Stomach smooth muscle (tissue), 2 donors: ENCODE data around the gene HK3.

Source experiments
- H3K27ac ChIP-seq: one replicate; pipeline ENCODE4 v1.7.0; 2013; ENCODE audit warnings: mild to moderate bottlenecking, low read length, inconsistent platforms
- H3K27me3 ChIP-seq, 2 donors: one replicate each; pipeline ENCODE4 v1.7.0; 2013; ENCODE audit warnings: low read length in 2 of 2; ENCODE audit not compliant: insufficient read depth in 2 of 2, control insufficient read depth in 1 of 2
- H3K36me3 ChIP-seq, 2 donors: one replicate each; pipeline ENCODE4 v1.7.0; 2013; ENCODE audit warnings: low read length in 2 of 2; ENCODE audit not compliant: control insufficient read depth in 2 of 2, insufficient read depth in 2 of 2
- H3K4me1 ChIP-seq: one replicate; pipeline ENCODE4 v1.7.0; 2013; ENCODE audit warnings: low read length; ENCODE audit not compliant: control insufficient read depth, insufficient read depth
- H3K4me3 ChIP-seq, 2 donors: one replicate each; pipeline ENCODE4 v1.7.0; 2013; ENCODE audit warnings: low read length in 2 of 2
- H3K9ac ChIP-seq, 2 donors: one replicate each; pipeline ENCODE4 v1.7.0; 2013; ENCODE audit warnings: low read length in 2 of 2, mild to moderate bottlenecking in 1 of 2
- H3K9me3 ChIP-seq, 2 donors: one replicate each; pipeline ENCODE4 v1.7.0; 2013; ENCODE audit warnings: low read length in 2 of 2; ENCODE audit not compliant: control insufficient read depth in 2 of 2
- donor health status: healthy.
- donor health status: Pancreatic carcinoma.

HK3 gene

DNA sequence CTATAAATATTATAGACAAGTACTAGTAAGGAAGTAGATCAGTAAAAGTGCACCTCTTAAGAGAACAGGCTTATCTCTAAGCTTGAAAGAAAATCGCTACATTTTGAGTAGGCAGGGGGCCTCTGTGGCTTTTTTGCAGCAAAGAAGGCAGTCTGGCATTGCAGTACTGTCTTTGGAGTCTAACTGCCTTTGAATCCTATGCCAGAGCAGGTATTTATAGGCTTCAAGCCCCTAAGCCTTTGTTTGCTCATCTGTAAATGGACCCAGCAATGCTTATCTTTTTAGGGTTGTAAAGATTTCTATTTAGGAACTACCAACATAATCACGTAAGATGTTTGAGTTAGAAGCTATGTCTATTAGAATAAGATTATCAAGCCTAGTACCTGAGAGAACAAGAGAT, 23.7 kb upstream of the HK3 start:
- Histone ChIP-seq H3K4me3 (no peak overlapping the region), H3K4me1 (no peaks in the 10 kb centered on the region), H3K9me3 (no peaks in the 10 kb centered on the region), H3K36me3 (peaks cover 6 to 7% of the 10 kb centered on the region in 2 donors), H3K9ac (no peak overlapping the region), H3K27ac (no peak overlapping the region), H3K27me3 (no peaks in the 10 kb centered on the region)

DNA sequence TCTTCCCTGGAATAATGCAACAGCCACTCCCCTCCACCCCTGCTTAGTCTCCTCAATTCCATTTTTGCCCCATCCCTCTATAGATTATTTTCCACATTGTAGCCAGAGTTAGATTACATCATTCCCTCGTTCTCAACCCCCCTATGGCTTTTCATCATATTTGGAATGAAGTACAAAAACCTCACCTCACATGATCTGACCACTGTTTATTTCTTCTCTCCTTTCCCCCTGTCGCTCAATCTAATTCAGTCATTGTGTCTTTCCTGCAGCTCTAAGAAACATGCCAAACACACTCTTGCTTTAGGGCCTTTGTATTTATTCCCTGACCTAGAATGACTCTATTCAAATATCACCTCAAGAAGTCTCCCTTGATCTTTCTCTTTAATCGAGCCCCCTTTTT, 22.6 kb upstream of the HK3 start:
- H3K27me3 ChIP-seq = no peaks in the 10 kb centered on the region
- peaks cover 5 to 6% of the 10 kb centered on the region in 2 donors for H3K36me3 ChIP-seq
- H3K9me3 ChIP-seq = no peaks in the 10 kb centered on the region
- H3K4me3 ChIP-seq = no peak overlapping the region
- H3K27ac ChIP-seq = no peak overlapping the region
- no peak overlapping the region for H3K9ac ChIP-seq
- no peaks in the 10 kb centered on the region for H3K4me1 ChIP-seq

DNA sequence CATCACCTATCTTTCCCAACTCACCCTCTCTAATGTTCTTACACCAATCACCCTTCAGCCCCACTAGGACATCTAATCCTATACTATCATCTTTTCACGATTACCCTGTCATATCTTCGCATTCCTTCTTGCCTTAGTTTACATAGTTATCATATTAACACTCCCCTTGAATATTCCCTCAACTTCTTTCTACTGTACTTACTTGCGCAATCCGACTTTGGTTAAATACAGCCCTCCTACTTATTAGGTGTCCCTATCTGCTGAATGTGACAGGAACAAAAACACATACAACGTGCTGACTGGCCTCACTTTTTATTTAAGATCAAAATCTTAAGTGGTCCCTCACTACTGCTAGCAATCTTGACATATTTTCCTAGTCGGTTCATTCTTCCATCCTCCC, 19.5 kb upstream of the HK3 start:
- Histone ChIP-seq H3K27ac (no peak overlapping the region), H3K27me3 (no peaks in the 10 kb centered on the region), H3K9ac (no peak overlapping the region), H3K4me3 (no peak overlapping the region), H3K36me3 (peaks cover 5 to 6% of the 10 kb centered on the region in 2 donors), H3K4me1 (no peaks in the 10 kb centered on the region), H3K9me3 (no peaks in the 10 kb centered on the region)

DNA sequence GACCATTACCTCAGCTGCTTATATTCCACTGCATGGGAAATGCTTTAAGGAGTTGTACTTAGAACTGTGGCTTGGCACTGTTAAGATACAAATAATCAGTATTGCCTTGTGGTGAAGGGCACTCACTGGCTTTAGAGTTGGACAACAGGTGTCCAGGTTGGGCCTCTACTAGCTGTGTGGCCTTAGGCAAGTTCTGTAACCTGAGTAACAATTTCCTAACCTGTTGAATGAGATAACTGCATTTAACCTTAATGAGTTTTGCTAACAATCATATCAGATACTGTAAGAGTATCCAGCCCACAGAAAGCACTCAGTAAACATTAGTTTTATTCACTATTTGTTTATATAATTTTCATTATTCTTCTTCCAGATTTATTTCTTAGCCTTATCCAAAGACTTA, 17.2 kb upstream of the HK3 start:
- Histone ChIP-seq H3K36me3 (peaks cover 5 to 6% of the 10 kb centered on the region in 2 donors), H3K9me3 (no peaks in the 10 kb centered on the region), H3K4me1 (no peaks in the 10 kb centered on the region), H3K27me3 (no peaks in the 10 kb centered on the region), H3K27ac (no peak overlapping the region), H3K9ac (no peak overlapping the region), H3K4me3 (no peak overlapping the region)

- Histone ChIP-seq H3K27me3 (no peaks in the 10 kb centered on the region), H3K36me3 (peaks cover 5 to 6% of the 10 kb centered on the region in 2 donors), H3K27ac (no peak overlapping the region), H3K4me1 (no peaks in the 10 kb centered on the region), H3K4me3 (no peak overlapping the region), H3K9ac (no peak overlapping the region), H3K9me3 (no peaks in the 10 kb centered on the region)
These were observed 16.8 kb upstream of the HK3 start for GRCh38 chr5:176915906-176916305.

DNA sequence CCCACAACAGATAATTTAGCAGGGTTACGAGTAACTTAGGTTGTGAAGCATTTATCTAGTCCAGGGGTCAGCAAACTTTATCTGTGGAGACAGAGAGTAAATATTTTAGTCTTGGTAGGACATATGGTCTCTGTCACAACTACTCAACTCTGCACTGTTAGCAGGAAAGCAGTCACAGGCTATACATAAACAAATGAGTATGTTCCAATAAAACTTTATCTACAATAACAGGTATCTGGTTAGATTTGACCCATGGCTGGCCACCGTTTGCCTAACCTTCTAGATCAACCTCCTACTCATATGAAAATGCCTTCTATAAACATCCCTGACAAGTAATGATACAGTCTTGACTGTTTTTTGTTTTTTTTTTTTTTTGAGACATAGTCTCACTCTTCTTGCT, 13.0 kb upstream of the HK3 start:
- no peaks in the 10 kb centered on the region for H3K9me3 ChIP-seq
- no peak overlapping the region for H3K4me3 ChIP-seq
- H3K27ac ChIP-seq = no peak overlapping the region
- peaks cover 8 to 13% of the 10 kb centered on the region in 2 donors for H3K36me3 ChIP-seq
- no peak overlapping the region for H3K9ac ChIP-seq
- no peaks in the 10 kb centered on the region for H3K4me1 ChIP-seq
- no peaks in the 10 kb centered on the region for H3K27me3 ChIP-seq

- H3K4me1 ChIP-seq = no peaks in the 10 kb centered on the region
- H3K36me3 ChIP-seq = peaks cover 40 to 43% of the 10 kb centered on the region in 2 donors
- H3K9me3 ChIP-seq = no peaks in the 10 kb centered on the region
- H3K9ac ChIP-seq = no peak overlapping the region
- H3K27ac ChIP-seq = no peak overlapping the region
- no peaks in the 10 kb centered on the region for H3K27me3 ChIP-seq
- H3K4me3 ChIP-seq = no peak overlapping the region
These were observed 9.7 kb upstream of the HK3 start for GRCh38 chr5:176908675-176909368.

DNA sequence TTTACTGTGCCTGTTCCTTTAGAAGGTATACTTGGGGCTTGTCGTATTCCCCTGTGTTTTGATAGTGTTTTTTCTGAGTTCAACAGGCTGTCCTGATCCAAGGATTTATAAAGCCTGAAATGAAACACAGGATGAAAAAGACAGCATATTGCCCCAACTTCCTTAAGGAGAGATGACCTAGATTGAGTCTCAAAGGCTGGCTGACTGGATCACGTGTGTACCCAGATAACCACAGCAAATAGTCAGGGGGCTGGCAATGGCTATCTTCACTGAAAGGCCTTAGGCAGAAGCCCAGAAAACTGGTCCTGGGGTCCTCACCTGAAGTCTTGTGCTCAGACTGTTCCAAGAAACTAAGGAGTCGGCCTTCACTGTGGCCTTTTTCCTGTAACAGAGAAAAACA, 7.7 kb upstream of the HK3 start:
- Histone ChIP-seq H3K9ac (no peak overlapping the region), H3K36me3 (peaks cover 47 to 52% of the 10 kb centered on the region in 2 donors), H3K4me3 (no peak overlapping the region), H3K4me1 (no peaks in the 10 kb centered on the region), H3K27me3 (no peaks in the 10 kb centered on the region), H3K9me3 (no peaks in the 10 kb centered on the region), H3K27ac (no peak overlapping the region)

DNA sequence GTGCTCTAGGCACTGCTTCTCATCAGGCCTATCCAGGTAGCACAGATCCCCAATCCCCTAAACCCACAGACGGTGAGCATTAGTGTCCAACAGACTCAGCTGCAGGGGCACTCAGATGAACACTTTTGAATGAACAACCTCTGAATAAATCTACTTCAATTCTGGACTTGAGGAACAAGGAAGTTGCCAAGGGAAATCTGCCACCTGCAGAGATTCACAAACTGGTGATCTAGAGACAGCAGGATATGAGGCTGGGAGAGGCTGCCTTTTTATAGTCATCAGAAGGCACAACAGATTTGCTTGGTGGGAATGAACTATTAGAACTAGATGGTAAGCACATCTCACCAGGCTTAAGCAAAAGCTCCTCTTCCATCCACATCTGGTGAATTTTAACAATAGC, 7.0 kb upstream of the HK3 start:
- no peaks in the 10 kb centered on the region for H3K4me1 ChIP-seq
- no peaks in the 10 kb centered on the region for H3K9me3 ChIP-seq
- no peak overlapping the region for H3K9ac ChIP-seq
- peaks cover 47 to 52% of the 10 kb centered on the region in 2 donors for H3K36me3 ChIP-seq
- H3K27ac ChIP-seq = no peak overlapping the region
- no peak overlapping the region for H3K4me3 ChIP-seq
- H3K27me3 ChIP-seq = no peaks in the 10 kb centered on the region

GRCh38 chr5:176904276-176904675, 5.1 kb upstream of the HK3 start:
- Histone ChIP-seq H3K9ac (no peak overlapping the region), H3K4me1 (peaks cover 5% of the 10 kb centered on the region), H3K4me3 (no peak overlapping the region), H3K27ac (no peak overlapping the region), H3K27me3 (no peaks in the 10 kb centered on the region), H3K36me3 (peaks cover 47 to 52% of the 10 kb centered on the region in 2 donors), H3K9me3 (no peaks in the 10 kb centered on the region)

DNA sequence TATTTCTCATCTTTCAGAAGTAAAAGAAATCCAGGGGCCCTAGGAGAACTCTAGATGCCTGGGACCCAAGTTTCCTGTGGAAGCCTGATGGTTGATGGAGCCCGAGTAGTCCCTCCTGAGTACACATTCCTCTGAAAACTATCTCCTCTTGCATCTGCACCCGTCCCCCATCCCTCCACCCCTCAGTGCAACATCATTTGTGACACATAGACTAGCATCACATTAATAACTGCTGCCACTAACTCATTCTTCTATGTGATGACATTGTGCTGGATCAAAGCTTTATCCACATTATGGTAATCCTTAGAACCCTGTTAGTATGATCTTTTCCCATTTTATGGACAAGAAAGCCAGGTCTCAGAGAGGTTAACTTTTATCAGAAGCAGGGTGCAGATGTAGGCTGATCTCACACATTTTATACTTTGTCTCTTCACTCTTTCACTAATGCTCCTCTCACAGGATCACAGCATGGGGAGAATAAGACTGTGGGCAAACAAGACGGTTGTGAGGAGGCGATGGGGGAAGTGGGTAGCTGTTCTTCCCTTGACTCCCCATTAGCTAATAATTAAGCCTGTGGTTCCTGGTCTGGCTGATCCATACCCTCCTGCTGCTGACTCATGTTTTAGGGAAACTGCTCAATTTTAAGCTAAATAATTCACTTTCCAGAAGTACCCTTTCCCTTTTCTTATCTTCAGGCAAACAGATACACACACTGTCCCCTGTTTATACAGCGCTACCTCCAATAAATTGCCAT, 3.9 kb upstream of the HK3 start:
- H3K27ac ChIP-seq = no peak overlapping the region
- no peaks in the 10 kb centered on the region for H3K27me3 ChIP-seq
- no peaks in the 10 kb centered on the region for H3K9me3 ChIP-seq
- H3K9ac ChIP-seq = no peak overlapping the region
- H3K4me1 ChIP-seq = peaks cover 5% of the 10 kb centered on the region
- H3K4me3 ChIP-seq = no peak overlapping the region
- peaks cover 41 to 46% of the 10 kb centered on the region in 2 donors for H3K36me3 ChIP-seq
